Activated T-cell treated with anti-CD3 and anti-CD28 coated beads for 1 hour (primary cell): Measurements from ENCODE around the gene GYG2.

ENCODE experiments used
- DNase-seq: peaks from one replicate; pipeline ENCODE4 v3.0.0-alpha.2; 2020; ENCODE audit warnings: low read depth

The GYG2 gene

GRCh38 chrX:2817036-2817435, 11.7 kb upstream of the GYG2 start:
- no peak for DNase-seq

GRCh38 chrX:2819345-2820135, 9.2 kb upstream of the GYG2 start:
- DNase-seq: no peak

- DNase-seq: no peak
Measured at GRCh38 chrX:2820136-2820771, 8.5 kb upstream of the GYG2 start.

GRCh38 chrX:2823795-2824386, 4.8 kb upstream of the GYG2 start:
- no peak for DNase-seq

GRCh38 chrX:2824886-2825285, 3.8 kb upstream of the GYG2 start:
- DNase-seq: no peak

- DNase-seq: no peak
Measured at GRCh38 chrX:2828959-2829411, 255 bp downstream of the GYG2 start.

- DNase-seq: no peak
Measured at GRCh38 chrX:2829469-2830246, 928 bp downstream of the GYG2 start.

GRCh38 chrX:2831471-2832228, 2.9 kb downstream of the GYG2 start:
- no peak for DNase-seq

GRCh38 chrX:2837961-2838360, 9.2 kb downstream of the GYG2 start:
- no peak for DNase-seq

- DNase-seq: no peak
Measured at GRCh38 chrX:2840961-2841360, 12.2 kb downstream of the GYG2 start.

- DNase-seq: no peak
Measured at GRCh38 chrX:2841537-2841936, 12.8 kb downstream of the GYG2 start.

GRCh38 chrX:2846992-2847391, 18.3 kb downstream of the GYG2 start:
- DNase-seq: no peak

- no peak for DNase-seq
Measured at GRCh38 chrX:2848871-2849301, 20.2 kb downstream of the GYG2 start.

- DNase-seq: no peak
Measured at GRCh38 chrX:2854918-2855317, 26.2 kb downstream of the GYG2 start.

- DNase-seq: no peak
Measured at GRCh38 chrX:2855761-2856160, 27.0 kb downstream of the GYG2 start.

GRCh38 chrX:2857566-2857965, 28.8 kb downstream of the GYG2 start:
- no peak for DNase-seq

- DNase-seq: no peak
Measured at GRCh38 chrX:2859197-2859797, 30.6 kb downstream of the GYG2 start.

GRCh38 chrX:2862404-2862803, 33.7 kb downstream of the GYG2 start:
- no peak for DNase-seq

GRCh38 chrX:2863646-2864045, 34.9 kb downstream of the GYG2 start:
- no peak for DNase-seq

GRCh38 chrX:2867206-2867605, 38.5 kb downstream of the GYG2 start:
- DNase-seq: no peak

GRCh38 chrX:2870650-2871049, 41.9 kb downstream of the GYG2 start:
- no peak for DNase-seq
